ENCODE data around the gene PBXIP1. TPM values are rescaled to one million over a fixed set of nuclear protein-coding genes. Genes with fewer than 3 reads are reported as not detected.

Gene PBXIP1
- total and polyA plus RNA-seq, 7 donors = 8.3 to 251 (median 178) TPM

- WGBS, 2 donors = 78 to 81% methylated on average over 5 of the region's 5 CpGs
- Histone ChIP-seq H3K4me3 (no peak overlapping the region), H3K36me3 (peaks cover 19 to 59% (median 42%) of the 10 kb centered on the region in 4 donors), H3K27me3 (no peaks in the 10 kb centered on the region), H3K4me1 (peaks cover 0 to 54% (median 51%) of the 10 kb centered on the region in 4 donors), H3K9me3 (no peaks in the 10 kb centered on the region), H3K27ac (peak overlapping the region in 3 of 4 donors; percentile 41 to 98 (median 98))
- TF ChIP-seq POLR2AphosphoS5 (IDR thresholded peaks at IDR 0.05) (no peak), CTCF (IDR thresholded peaks at IDR 0.05) (no peak), POLR2A (IDR thresholded peaks at IDR 0.05) (no peak), EP300 (IDR thresholded peaks at IDR 0.05) (no peak)
- intact Hi-C loops (cut with DNase I) = no loop called here
- no peak for DNase-seq
These were observed 11.5 kb upstream of the PBXIP1 start for GRCh38 chr1:154967331-154967950.

- Histone ChIP-seq H3K27ac (no peak overlapping the region), H3K27me3 (no peaks in the 10 kb centered on the region), H3K36me3 (peaks cover 19 to 59% (median 42%) of the 10 kb centered on the region in 4 donors), H3K4me1 (peaks cover 0 to 46% (median 41%) of the 10 kb centered on the region in 4 donors), H3K4me3 (no peak overlapping the region), H3K9me3 (no peaks in the 10 kb centered on the region)
- DNase-seq = no peak
- 92 to 96% methylated on average over 7 of the region's 7 CpGs for WGBS, 2 donors
- intact Hi-C loops (cut with DNase I) = no loop called here
- TF ChIP-seq CTCF (IDR thresholded peaks at IDR 0.05) (no peak), EP300 (IDR thresholded peaks at IDR 0.05) (no peak), POLR2AphosphoS5 (IDR thresholded peaks at IDR 0.05) (no peak), POLR2A (IDR thresholded peaks at IDR 0.05) (no peak)
These were observed 10.2 kb upstream of the PBXIP1 start for GRCh38 chr1:154966111-154966510.

GRCh38 chr1:154964359-154964758 lies 8.5 kb upstream of the PBXIP1 start:
- Histone ChIP-seq H3K4me3 (no peak overlapping the region), H3K4me1 (peaks cover 0 to 44% (median 37%) of the 10 kb centered on the region in 4 donors), H3K27me3 (no peaks in the 10 kb centered on the region), H3K27ac (no peak overlapping the region), H3K9me3 (no peaks in the 10 kb centered on the region), H3K36me3 (peaks cover 23 to 64% (median 46%) of the 10 kb centered on the region in 4 donors)
- no peak for DNase-seq
- TF ChIP-seq POLR2AphosphoS5 (IDR thresholded peaks at IDR 0.05) = no peak
- TF ChIP-seq POLR2A (IDR thresholded peaks at IDR 0.05) = no peak
- no peak for TF ChIP-seq EP300 (IDR thresholded peaks at IDR 0.05)
- no peak for TF ChIP-seq CTCF (IDR thresholded peaks at IDR 0.05)
- intact Hi-C loops (cut with DNase I) = loop anchor here (5.0 kb wide), 1 partner anchor 33 kb away; no protein-coding TSS in a partner anchor
- WGBS, 2 donors = 91 to 94% methylated on average over 6 of the region's 6 CpGs

GRCh38 chr1:154963643-154964042 lies 7.7 kb upstream of the PBXIP1 start:
- Histone ChIP-seq H3K27ac (peak overlapping the region in 2 of 4 donors; percentile 94 to 98), H3K9me3 (no peaks in the 10 kb centered on the region), H3K27me3 (no peaks in the 10 kb centered on the region), H3K36me3 (peaks cover 29 to 71% (median 53%) of the 10 kb centered on the region in 4 donors), H3K4me1 (peaks cover 0 to 38% (median 34%) of the 10 kb centered on the region in 4 donors), H3K4me3 (no peak overlapping the region)
- TF ChIP-seq POLR2AphosphoS5 (IDR thresholded peaks at IDR 0.05) (no peak), POLR2A (IDR thresholded peaks at IDR 0.05) (no peak), CTCF (IDR thresholded peaks at IDR 0.05) (no peak), EP300 (IDR thresholded peaks at IDR 0.05) (no peak)
- 83 to 90% methylated on average over 8 of the region's 8 CpGs for whole genome bisulfite sequencing, 2 donors
- intact Hi-C loops (cut with DNase I) = loop anchor here (5.0 kb wide), 1 partner anchor 34 kb away; no protein-coding TSS in a partner anchor
- no peak for DNase-seq
